ENCODE data around the gene EPHA7. TPM values are rescaled to one million over a fixed set of nuclear protein-coding genes. Genes with fewer than 3 reads are reported as not detected.

Gene EPHA7
- 1 to 10 TPM in 1 of 2 donors, under 1 TPM in 1; 0.14 to 1.8 TPM for total RNA-seq

DNA sequence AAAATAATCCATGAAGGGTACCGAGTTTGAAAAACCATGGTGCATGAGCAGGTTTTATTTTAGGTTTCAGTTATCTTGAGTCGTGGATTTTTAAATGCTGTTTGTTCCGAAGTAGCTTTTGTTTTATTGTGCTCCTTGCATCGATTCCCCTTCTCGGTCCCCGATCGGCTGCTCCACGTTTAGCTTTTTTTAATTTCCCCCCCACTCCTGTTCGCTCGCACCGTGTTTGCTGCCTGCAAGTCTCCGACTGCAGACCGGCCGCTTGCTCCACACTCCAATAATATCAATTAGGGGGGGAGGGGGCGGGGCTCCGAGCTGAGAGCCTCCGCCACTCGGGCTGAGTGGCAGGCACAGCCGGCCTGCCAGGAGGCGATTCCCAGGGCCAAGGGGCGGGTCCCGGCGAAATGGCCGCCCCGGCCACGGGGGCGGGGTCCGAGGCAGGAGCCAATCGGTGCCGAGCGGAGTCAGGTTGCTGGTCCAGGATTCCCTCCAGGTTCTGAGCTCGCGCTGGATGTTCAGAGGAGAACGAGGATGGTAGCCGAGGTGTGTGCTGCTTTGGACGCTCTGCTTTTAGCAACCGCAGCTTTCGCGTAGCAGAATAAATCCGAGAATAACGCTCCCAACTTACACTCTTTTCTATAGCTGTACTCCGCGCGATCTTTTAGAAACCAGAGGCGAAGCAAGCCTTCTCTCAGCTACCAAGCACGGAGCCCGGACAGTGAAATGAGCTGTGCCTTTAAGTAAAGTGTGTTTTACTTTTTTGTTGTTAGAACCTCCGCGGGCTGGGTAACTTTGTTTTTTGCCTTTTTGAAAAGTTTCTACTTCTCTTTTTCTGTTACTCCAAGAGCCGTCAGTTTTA, at the start of gene EPHA7:
Gene EPHA7 (minus strand): TSS at position 256 of the 859 bp plus-strand sequence. CDS start 218 bp downstream, at position 38.
- Histone ChIP-seq H3K36me3 (no peaks in the 10 kb centered on the region), H3K27ac (no peak within 1 kb of the TSS), H3K4me1 (ENCODE audit: control insufficient read depth in 1 of 2, low read depth in 2 of 2) (peaks cover 20 to 30% of the 10 kb centered on the region in 2 donors), H3K9me3 (no peaks in the 10 kb centered on the region), H3K27me3 (replicated peaks; ENCODE audit: insufficient read depth) (peaks cover 28% of the 10 kb centered on the region), H3K4me3 (peak within 1 kb of the TSS; percentile 70)
- ATAC-seq (ENCODE audit: insufficient number of reproducible peaks, low FRiP score, low read depth): peak; percentile 73
- TF ChIP-seq, protein P1, sequence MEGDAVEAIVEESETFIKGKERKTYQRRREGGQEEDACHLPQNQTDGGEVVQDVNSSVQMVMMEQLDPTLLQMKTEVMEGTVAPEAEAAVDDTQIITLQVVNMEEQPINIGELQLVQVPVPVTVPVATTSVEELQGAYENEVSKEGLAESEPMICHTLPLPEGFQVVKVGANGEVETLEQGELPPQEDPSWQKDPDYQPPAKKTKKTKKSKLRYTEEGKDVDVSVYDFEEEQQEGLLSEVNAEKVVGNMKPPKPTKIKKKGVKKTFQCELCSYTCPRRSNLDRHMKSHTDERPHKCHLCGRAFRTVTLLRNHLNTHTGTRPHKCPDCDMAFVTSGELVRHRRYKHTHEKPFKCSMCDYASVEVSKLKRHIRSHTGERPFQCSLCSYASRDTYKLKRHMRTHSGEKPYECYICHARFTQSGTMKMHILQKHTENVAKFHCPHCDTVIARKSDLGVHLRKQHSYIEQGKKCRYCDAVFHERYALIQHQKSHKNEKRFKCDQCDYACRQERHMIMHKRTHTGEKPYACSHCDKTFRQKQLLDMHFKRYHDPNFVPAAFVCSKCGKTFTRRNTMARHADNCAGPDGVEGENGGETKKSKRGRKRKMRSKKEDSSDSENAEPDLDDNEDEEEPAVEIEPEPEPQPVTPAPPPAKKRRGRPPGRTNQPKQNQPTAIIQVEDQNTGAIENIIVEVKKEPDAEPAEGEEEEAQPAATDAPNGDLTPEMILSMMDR (IDR thresholded peaks at IDR 0.05): no peak
- peak; percentile 53 for DNase-seq (ENCODE audit: low spot score)

DNA sequence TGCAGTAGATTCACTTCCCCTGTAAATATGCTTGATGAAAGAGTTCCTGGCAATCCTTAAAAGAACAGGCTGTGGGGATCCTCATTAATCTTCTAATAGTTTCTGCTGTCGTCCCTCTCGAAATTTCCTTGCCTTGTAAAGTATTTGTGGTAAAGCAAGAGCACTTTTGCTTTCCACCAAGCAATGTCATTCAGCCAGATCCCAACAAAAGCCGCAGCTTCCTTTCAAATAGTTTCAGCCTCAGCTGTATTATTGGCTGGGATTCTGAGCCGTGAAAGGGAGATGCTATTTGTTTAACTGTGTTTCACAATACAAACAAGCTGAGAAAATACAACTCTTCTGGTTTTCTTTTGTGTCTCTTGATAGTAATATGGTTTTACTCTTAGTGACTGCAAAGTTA, 48.9 kb upstream of the EPHA7 start:
- TF ChIP-seq, protein P1 (IDR thresholded peaks at IDR 0.05): no peak
- Histone ChIP-seq H3K27me3 (replicated peaks; ENCODE audit: insufficient read depth) (no peaks in the 10 kb centered on the region), H3K4me1 (ENCODE audit: control insufficient read depth in 1 of 2, low read depth in 2 of 2) (no peaks in the 10 kb centered on the region), H3K4me3 (no peak overlapping the region), H3K27ac (no peak overlapping the region), H3K36me3 (no peaks in the 10 kb centered on the region), H3K9me3 (no peaks in the 10 kb centered on the region)
- DNase-seq (ENCODE audit: low spot score): no peak
- ATAC-seq (ENCODE audit: insufficient number of reproducible peaks, low FRiP score, low read depth): no peak

DNA sequence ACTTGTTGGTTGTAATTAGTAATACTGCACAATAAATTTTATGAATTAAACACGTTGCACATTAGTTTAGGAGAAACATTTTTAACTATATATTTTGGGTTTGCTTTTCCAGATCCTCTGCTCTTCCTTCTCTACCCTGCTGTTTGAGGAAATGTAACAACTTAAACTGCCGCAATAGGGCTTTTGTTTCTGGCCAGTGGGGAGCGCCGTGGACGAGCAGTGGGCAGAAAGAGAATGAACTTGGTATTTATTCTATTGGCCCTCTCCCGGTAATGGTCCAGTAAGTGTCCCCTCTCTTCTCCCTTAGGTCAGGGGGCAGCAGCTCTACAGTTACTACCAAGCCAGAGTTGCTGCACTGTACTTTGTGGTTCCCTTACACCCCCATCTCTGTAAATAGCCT, 35.2 kb upstream of the EPHA7 start:
- Histone ChIP-seq H3K27me3 (replicated peaks; ENCODE audit: insufficient read depth) (no peaks in the 10 kb centered on the region), H3K4me3 (no peak overlapping the region), H3K9me3 (no peaks in the 10 kb centered on the region), H3K4me1 (ENCODE audit: control insufficient read depth in 1 of 2, low read depth in 2 of 2) (no peaks in the 10 kb centered on the region), H3K36me3 (no peaks in the 10 kb centered on the region), H3K27ac (no peak overlapping the region)
- DNase-seq (ENCODE audit: low spot score) (no peak), ATAC-seq (ENCODE audit: insufficient number of reproducible peaks, low FRiP score, low read depth) (no peak)
- TF ChIP-seq, protein P1 (IDR thresholded peaks at IDR 0.05): no peak

- Histone ChIP-seq H3K4me1 (ENCODE audit: control insufficient read depth in 1 of 2, low read depth in 2 of 2) (no peaks in the 10 kb centered on the region), H3K4me3 (no peak overlapping the region), H3K9me3 (no peaks in the 10 kb centered on the region), H3K27ac (no peak overlapping the region), H3K27me3 (replicated peaks; ENCODE audit: insufficient read depth) (no peaks in the 10 kb centered on the region), H3K36me3 (no peaks in the 10 kb centered on the region)
- TF ChIP-seq, protein P1 (IDR thresholded peaks at IDR 0.05): no peak
- ATAC-seq (ENCODE audit: insufficient number of reproducible peaks, low FRiP score, low read depth) (no peak), DNase-seq (ENCODE audit: low spot score) (no peak)
Observed at GRCh38 chr6:93453956-93454355, 34.6 kb upstream of the EPHA7 start.

DNA sequence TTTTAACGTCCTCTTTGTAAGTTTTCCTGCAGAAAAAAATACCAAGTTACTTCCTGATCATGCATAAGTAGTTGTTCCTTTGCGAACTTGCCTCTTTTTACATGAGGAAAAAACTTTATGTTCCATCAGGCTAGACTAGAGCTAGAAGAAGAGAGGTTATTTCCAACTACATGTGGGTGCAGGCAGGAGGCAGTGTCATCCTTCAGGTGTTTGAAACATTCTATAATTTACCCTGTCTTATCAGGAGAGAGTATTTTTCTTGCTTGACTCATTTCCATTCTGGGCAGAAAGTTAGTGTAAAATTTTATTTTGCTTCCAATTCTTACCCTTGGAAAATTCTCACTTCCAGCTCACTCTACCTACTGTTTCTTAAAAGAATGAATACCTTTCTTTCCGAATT, 28.5 kb upstream of the EPHA7 start:
- no peak for ATAC-seq (ENCODE audit: insufficient number of reproducible peaks, low FRiP score, low read depth)
- H3K27me3 ChIP-seq (replicated peaks; ENCODE audit: insufficient read depth): no peaks in the 10 kb centered on the region
- no peaks in the 10 kb centered on the region for H3K9me3 ChIP-seq
- H3K27ac ChIP-seq: no peak overlapping the region
- DNase-seq (ENCODE audit: low spot score): no peak
- TF ChIP-seq, protein P1 (IDR thresholded peaks at IDR 0.05): no peak
- no peaks in the 10 kb centered on the region for H3K36me3 ChIP-seq
- no peaks in the 10 kb centered on the region for H3K4me1 ChIP-seq (ENCODE audit: control insufficient read depth in 1 of 2, low read depth in 2 of 2)
- H3K4me3 ChIP-seq: no peak overlapping the region
